LoVo (cell line): ENCODE results near the gene OLFM1.
"Not testable (repeated sequence)": the region's sequence is repeated elsewhere in the genome, so short reads cannot be mapped to it uniquely, and the experiment has no call there.

Experiments used
- DNase-seq: peaks from one replicate; pipeline ENCODE4 v3.0.0-alpha.2; 2016; ENCODE audit warnings: low spot score

Gene OLFM1

GRCh38 chr9:135155396-135155795, 67.9 kb downstream of the OLFM1 start:
- no peak for DNase-seq

GRCh38 chr9:135156525-135157510, 69.3 kb downstream of the OLFM1 start:
- DNase-seq, result peak; percentile 53

GRCh38 chr9:135157856-135158563, 70.5 kb downstream of the OLFM1 start:
- no peak for DNase-seq

- DNase-seq, result no peak
Measured at GRCh38 chr9:135158564-135158937, 71.1 kb downstream of the OLFM1 start.

GRCh38 chr9:135159801-135160200, 72.3 kb downstream of the OLFM1 start:
- no peak for DNase-seq

GRCh38 chr9:135160862-135161261, 73.4 kb downstream of the OLFM1 start:
- DNase-seq, result no peak

- DNase-seq, result not testable (repeated sequence)
Measured at GRCh38 chr9:135162599-135162998, 75.1 kb downstream of the OLFM1 start.

GRCh38 chr9:135163023-135163780, 75.7 kb downstream of the OLFM1 start:
- no peak for DNase-seq

GRCh38 chr9:135164036-135164435, 76.6 kb downstream of the OLFM1 start:
- DNase-seq, result no peak

GRCh38 chr9:135165003-135165711, 77.7 kb downstream of the OLFM1 start:
- DNase-seq, result no peak

GRCh38 chr9:135165756-135166519, 78.5 kb downstream of the OLFM1 start:
- no peak for DNase-seq

- DNase-seq, result no peak
Measured at GRCh38 chr9:135166565-135166964, 79.1 kb downstream of the OLFM1 start.

GRCh38 chr9:135167356-135167755, 79.9 kb downstream of the OLFM1 start:
- no peak for DNase-seq

- DNase-seq, result no peak
Measured at GRCh38 chr9:135167849-135168655, 80.6 kb downstream of the OLFM1 start.

- no peak for DNase-seq
Measured at GRCh38 chr9:135169709-135170226, 82.3 kb downstream of the OLFM1 start.

- no peak for DNase-seq
Measured at GRCh38 chr9:135170535-135170934, 83.1 kb downstream of the OLFM1 start.
